Measurements from ENCODE around the gene HEATR9.
"Not testable (repeated sequence)": the region's sequence is repeated elsewhere in the genome, so short reads cannot be mapped to it uniquely, and the experiment has no call there.

HEATR9 gene

DNA sequence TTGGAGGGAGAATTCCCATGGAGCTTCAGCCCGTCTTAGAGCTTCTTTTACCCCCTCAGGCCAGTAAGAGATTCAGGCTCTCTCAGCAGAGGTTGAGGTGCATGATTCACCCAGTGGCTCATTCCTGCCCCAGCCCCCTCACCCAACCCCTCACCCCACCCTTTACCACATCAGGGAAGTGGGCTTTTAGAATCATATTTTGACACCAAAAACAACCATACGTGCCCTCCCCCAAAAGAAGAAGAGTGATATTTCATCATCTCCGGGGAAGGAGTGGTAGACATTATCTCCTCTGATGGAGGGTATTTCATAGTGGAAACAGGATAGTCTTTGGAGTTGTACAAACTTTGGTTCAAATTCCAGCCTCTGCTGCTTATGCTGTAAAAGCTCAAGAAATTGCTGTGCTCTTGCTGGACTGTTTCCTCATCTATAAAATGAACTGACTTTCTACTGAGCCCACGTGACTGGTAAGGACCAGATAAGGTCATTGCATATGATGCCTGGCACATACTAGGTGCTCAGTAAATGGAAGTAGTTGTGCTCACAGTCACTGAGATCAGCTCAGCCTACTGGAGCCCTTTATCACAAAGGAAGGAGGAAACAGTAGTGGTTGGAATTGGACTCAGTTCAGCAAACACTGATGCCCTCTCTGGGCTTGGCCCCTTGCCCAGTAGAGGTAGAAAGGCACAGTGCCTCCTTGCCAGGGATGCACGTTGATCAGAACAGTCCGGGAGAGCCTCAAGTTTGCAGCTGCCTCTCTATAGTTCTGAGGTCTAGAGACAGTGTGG, 29.8 kb upstream of the HEATR9 start:
- no peaks in the 10 kb centered on the region for H3K36me3 ChIP-seq (ENCODE audit: insufficient read depth, low read length)
- no peak overlapping the region for H3K27ac ChIP-seq
- no peaks in the 10 kb centered on the region for H3K9me3 ChIP-seq (ENCODE audit: low read depth, low read length)
- no peak for DNase-seq (ENCODE audit: low read depth, low spot score)
- TF ChIP-seq POLR2AphosphoS5 (IDR thresholded peaks at IDR 0.05; ENCODE audit: borderline replicate concordance, low read depth, low read length) (no peak), FOXP2 (optimal IDR thresholded peaks at IDR 0.05; ENCODE audit: control extremely low read depth, extremely low read length, insufficient read depth) (no peak), EZH2 (IDR thresholded peaks at IDR 0.05) (no peak)
- no peak overlapping the region for H3K4me3 ChIP-seq
- H3K9ac ChIP-seq (ENCODE audit: insufficient read length): no peak overlapping the region

DNA sequence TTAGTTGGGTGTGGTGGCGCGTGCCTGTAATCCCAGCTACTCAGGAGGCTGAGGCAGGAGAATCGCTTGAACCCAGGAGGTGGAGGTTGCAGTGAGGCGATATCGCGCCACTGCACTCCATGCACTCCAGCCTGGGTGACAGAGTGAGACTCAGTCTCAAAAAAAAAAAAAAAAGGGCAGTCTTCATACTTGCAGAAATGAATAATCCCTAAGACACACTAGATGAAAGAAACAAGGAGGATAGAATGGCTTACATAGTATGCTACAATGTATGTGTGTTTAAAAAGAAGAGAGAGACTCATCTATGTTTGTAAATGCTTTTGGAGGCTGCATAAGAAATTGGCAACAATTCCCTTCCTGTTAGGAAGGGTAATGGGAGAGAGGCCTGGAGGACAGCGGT, 29.1 kb upstream of the HEATR9 start:
- H3K9ac ChIP-seq (ENCODE audit: insufficient read length); H3K36me3 ChIP-seq (ENCODE audit: insufficient read depth, low read length); H3K4me3 ChIP-seq; H3K27ac ChIP-seq; DNase-seq (ENCODE audit: low read depth, low spot score); H3K9me3 ChIP-seq (ENCODE audit: low read depth, low read length): not testable (repeated sequence)

DNA sequence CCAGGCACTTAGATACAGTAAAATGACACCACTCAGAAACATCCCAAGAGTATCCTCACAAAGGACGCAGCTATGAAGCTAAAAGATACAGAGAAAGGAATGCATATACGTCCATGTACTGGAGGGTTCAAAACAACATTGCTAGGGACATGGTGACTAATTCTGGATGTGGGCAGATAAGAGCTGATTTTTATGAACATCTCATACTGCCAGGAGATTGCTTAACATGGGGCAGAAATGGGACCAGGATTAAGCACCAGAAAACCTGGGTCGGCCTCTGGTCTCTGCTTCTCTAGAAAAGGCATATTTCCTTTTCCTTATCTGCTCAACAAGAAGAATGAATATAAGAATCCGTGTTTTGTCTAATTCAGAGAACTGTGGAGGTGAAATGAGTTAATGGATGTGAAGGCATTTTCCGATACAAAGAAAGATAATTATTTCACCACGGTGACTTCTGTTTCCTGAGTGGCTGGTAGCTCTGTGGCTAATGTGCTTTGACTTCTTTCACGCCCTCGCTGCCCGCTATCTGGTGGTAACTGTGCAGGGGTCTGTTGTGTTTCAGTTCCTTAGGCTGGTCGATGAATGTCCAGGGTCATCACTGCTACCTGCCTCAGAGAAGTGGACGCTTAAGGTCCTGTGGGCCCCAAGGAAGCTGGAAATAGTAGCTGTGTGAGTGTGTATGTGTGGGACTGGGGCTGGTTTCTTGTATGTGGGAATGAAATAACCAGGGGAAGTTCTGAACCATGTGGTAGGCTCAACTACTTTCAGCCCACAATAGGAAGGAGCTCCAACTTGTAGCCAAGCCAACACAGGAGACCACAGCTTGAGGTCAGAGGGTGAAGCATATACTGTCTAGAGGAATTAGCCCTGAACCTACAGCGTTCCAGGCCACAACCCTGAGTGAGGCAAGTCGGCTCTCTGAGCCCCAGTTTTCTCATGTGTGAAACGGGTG, 27.2 kb upstream of the HEATR9 start:
- DNase-seq (ENCODE audit: low read depth, low spot score): no peak
- Histone ChIP-seq H3K9ac (ENCODE audit: insufficient read length) (no peak overlapping the region), H3K9me3 (ENCODE audit: low read depth, low read length) (no peaks in the 10 kb centered on the region), H3K36me3 (ENCODE audit: insufficient read depth, low read length) (no peaks in the 10 kb centered on the region), H3K4me3 (no peak overlapping the region), H3K27ac (no peak overlapping the region)
- no peak for TF ChIP-seq EZH2 (IDR thresholded peaks at IDR 0.05)
- TF ChIP-seq POLR2AphosphoS5 (IDR thresholded peaks at IDR 0.05; ENCODE audit: borderline replicate concordance, low read depth, low read length): no peak
- TF ChIP-seq FOXP2 (optimal IDR thresholded peaks at IDR 0.05; ENCODE audit: control extremely low read depth, extremely low read length, insufficient read depth): no peak

DNA sequence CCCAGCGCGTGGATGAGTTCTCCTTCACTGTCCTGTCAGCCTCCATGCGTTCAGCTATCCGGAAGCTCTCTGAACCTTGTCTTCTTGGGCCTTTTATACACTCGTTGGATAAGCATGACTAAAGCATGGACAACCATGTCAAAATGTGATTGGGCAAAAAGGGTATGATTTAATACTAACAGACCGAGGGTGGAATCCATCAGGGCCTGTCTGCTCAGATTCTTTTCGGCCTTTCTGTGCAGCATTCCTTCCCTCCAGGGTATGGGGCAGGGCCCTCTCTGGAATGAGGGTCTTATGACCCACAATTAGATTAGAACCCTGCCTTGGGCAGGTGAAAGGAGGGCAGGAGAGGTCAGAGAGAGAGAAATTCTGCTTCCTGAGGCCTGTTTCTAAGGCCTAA, 25.5 kb upstream of the HEATR9 start:
- H3K4me3 ChIP-seq: no peak overlapping the region
- TF ChIP-seq EZH2 (IDR thresholded peaks at IDR 0.05): no peak
- no peak for TF ChIP-seq FOXP2 (optimal IDR thresholded peaks at IDR 0.05; ENCODE audit: control extremely low read depth, extremely low read length, insufficient read depth)
- no peak for TF ChIP-seq POLR2AphosphoS5 (IDR thresholded peaks at IDR 0.05; ENCODE audit: borderline replicate concordance, low read depth, low read length)
- H3K36me3 ChIP-seq (ENCODE audit: insufficient read depth, low read length): no peaks in the 10 kb centered on the region
- no peaks in the 10 kb centered on the region for H3K9me3 ChIP-seq (ENCODE audit: low read depth, low read length)
- no peak overlapping the region for H3K27ac ChIP-seq
- H3K9ac ChIP-seq (ENCODE audit: insufficient read length): no peak overlapping the region
- DNase-seq (ENCODE audit: low read depth, low spot score): no peak

DNA sequence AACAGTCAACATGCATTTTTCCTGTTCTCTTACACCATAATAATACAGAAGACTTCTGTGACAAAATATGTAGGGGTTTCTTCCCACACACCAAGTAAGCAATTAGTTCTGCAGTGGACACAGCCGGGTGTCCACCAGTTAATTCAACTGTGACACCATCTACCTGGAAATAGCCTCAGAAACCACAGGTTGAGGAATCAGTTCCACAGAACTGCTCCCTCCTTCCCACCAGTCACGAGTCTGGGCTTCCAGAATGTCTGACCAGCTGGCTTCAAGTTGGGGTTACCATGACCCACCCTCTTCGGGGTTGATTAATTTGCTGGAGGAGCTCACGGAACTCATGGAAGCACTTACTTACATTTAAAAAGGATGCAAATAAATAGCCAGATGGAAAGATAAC, 25.1 kb upstream of the HEATR9 start:
- TF ChIP-seq FOXP2 (optimal IDR thresholded peaks at IDR 0.05; ENCODE audit: control extremely low read depth, extremely low read length, insufficient read depth): no peak
- TF ChIP-seq POLR2AphosphoS5 (IDR thresholded peaks at IDR 0.05; ENCODE audit: borderline replicate concordance, low read depth, low read length): no peak
- TF ChIP-seq EZH2 (IDR thresholded peaks at IDR 0.05): no peak
- Histone ChIP-seq H3K9ac (ENCODE audit: insufficient read length) (no peak overlapping the region), H3K4me3 (no peak overlapping the region), H3K9me3 (ENCODE audit: low read depth, low read length) (no peaks in the 10 kb centered on the region), H3K36me3 (ENCODE audit: insufficient read depth, low read length) (no peaks in the 10 kb centered on the region), H3K27ac (no peak overlapping the region)
- no peak for DNase-seq (ENCODE audit: low read depth, low spot score)

DNA sequence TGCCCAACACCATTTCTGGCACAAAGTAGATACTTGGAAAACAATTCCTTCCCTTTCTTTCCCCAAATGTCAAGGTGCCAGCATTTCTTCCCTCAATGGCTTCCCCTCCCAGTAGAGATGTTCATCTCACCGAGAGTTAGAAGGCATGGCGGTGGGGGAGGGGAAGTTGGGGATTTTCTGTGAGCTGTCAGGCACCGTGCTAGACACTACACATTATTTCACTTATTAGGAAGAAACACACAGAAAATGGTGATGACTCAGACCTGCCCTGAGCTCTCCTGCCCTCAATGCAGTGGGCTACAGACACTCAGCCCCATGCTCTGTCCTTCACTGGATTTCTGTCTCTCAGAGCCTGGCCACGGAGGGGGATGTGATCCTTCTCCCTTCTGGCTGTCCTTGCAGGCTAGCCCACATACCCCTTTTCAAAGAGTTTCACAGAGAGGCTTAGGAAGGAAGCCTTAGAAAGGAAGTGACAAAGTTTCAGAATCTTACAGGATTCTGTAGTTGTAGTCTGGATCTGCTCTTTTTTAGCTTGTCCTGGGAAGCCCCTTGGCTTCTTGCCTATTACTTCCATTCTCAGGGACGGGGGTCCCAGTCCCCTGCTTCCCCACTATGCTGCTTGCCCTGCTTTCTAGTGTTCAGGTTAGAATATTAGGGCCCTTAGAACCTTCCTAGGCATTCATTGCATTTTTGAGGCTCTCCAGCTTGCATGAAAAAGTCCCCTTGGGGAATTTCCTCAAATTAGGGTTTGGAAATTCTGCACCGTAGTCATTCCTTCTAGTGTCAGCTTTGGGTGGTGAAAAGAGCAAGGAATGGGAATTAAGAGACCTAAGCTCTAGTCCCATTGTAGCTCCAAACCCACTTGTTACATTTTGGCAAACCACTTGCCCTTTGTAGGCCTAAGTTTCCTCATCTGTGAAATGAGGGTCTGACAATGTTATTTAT, 23.7 kb upstream of the HEATR9 start:
- Histone ChIP-seq H3K9me3 (ENCODE audit: low read depth, low read length) (no peaks in the 10 kb centered on the region), H3K36me3 (ENCODE audit: insufficient read depth, low read length) (no peaks in the 10 kb centered on the region), H3K9ac (ENCODE audit: insufficient read length) (no peak overlapping the region), H3K4me3 (no peak overlapping the region), H3K27ac (no peak overlapping the region; the same call in 1 of the 2 replicates)
- DNase-seq (ENCODE audit: low read depth, low spot score): no peak
- TF ChIP-seq POLR2AphosphoS5 (IDR thresholded peaks at IDR 0.05; ENCODE audit: borderline replicate concordance, low read depth, low read length) (no peak), FOXP2 (optimal IDR thresholded peaks at IDR 0.05; ENCODE audit: control extremely low read depth, extremely low read length, insufficient read depth) (no peak), EZH2 (IDR thresholded peaks at IDR 0.05) (no peak)

DNA sequence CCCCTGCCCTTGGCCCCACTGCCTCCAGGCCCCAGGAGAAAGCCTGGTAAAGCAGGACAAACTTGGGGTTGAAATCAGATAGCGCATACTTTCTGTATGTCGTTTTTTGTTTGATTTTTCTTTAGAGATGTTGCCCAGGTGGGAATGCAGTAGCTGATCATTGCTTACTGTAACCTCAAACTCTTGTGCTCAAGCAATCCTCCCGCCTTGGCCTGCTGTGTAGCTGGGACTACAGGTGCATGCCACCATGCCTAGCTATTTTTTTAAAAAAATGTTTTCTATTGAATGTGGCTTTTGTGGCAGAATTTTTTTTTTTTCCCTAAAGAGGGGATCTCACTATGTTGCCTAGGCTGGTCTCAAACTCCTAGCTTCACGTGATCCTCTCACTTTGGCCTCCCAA, 22.6 kb upstream of the HEATR9 start:
- TF ChIP-seq EZH2 (IDR thresholded peaks at IDR 0.05): no peak
- TF ChIP-seq POLR2AphosphoS5 (IDR thresholded peaks at IDR 0.05; ENCODE audit: borderline replicate concordance, low read depth, low read length): no peak
- no peak for TF ChIP-seq FOXP2 (optimal IDR thresholded peaks at IDR 0.05; ENCODE audit: control extremely low read depth, extremely low read length, insufficient read depth)
- no peaks in the 10 kb centered on the region for H3K9me3 ChIP-seq (ENCODE audit: low read depth, low read length)
- no peak overlapping the region for H3K27ac ChIP-seq
- H3K9ac ChIP-seq (ENCODE audit: insufficient read length): no peak overlapping the region
- H3K4me3 ChIP-seq: no peak overlapping the region
- no peak for DNase-seq (ENCODE audit: low read depth, low spot score)
- H3K36me3 ChIP-seq (ENCODE audit: insufficient read depth, low read length): no peaks in the 10 kb centered on the region

DNA sequence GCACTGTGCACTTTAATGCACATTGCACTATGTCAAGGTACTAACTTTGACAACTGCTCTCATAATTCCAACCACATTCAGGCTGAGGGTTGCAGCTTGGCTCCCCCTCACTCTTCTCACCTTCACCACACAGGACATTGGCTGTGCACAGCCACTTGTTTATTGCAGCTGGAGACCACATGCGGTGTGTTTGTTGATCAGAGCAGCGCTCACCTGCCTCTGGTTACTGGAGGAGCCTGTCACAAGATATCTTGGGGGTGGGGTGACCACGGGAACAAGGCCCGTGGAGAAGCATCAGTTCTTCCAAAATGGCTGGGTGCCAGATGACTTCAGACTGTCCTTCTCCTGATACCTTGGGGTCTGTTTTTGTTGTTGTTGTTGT, 22.1 kb upstream of the HEATR9 start:
- DNase-seq (ENCODE audit: low read depth, low spot score): no peak
- Histone ChIP-seq H3K27ac (no peak overlapping the region), H3K9ac (ENCODE audit: insufficient read length) (no peak overlapping the region), H3K9me3 (ENCODE audit: low read depth, low read length) (no peaks in the 10 kb centered on the region), H3K36me3 (ENCODE audit: insufficient read depth, low read length) (no peaks in the 10 kb centered on the region), H3K4me3 (no peak overlapping the region)
- TF ChIP-seq POLR2AphosphoS5 (IDR thresholded peaks at IDR 0.05; ENCODE audit: borderline replicate concordance, low read depth, low read length) (no peak), FOXP2 (optimal IDR thresholded peaks at IDR 0.05; ENCODE audit: control extremely low read depth, extremely low read length, insufficient read depth) (no peak), EZH2 (IDR thresholded peaks at IDR 0.05) (no peak)
